HG03280 (cell line): Measurements from ENCODE around the gene KLK13.
A peak's percentile ranks its signal among the peaks of the same experiment; 100 is the strongest.

Source experiments
- ATAC-seq: cut with Tn5 transposase; IDR thresholded peaks from one replicate; pipeline ENCODE4 v1.9.1; 2021; ENCODE audit warnings: mild to moderate bottlenecking, moderate library complexity; ENCODE audit not compliant: unreplicated experiment

The KLK13 gene

GRCh38 chr19:51064534-51065220 is at the start of gene KLK13:
KLK13 (minus strand) TSS chr19:51065092; CDS start chr19:51065067, 25 bp downstream.
- ATAC-seq: no peak

- ATAC-seq: no peak
These were observed 49.3 kb upstream of the KLK13 start for GRCh38 chr19:51114087-51114729.

GRCh38 chr19:51111606-51112005 is 46.7 kb upstream of the KLK13 start:
- ATAC-seq: no peak

- no peak for ATAC-seq
These were observed 45.7 kb upstream of the KLK13 start for GRCh38 chr19:51110666-51110971.

GRCh38 chr19:51108805-51109146 is 43.9 kb upstream of the KLK13 start:
- peak; percentile 28 for ATAC-seq

- ATAC-seq: peak; percentile 96
These were observed 43.3 kb upstream of the KLK13 start, which contains the start of gene CTU1 for GRCh38 chr19:51108066-51108804. CTU1 (minus strand) TSS chr19:51108409; CDS start chr19:51104569, 3,840 bp downstream.

- ATAC-seq: peak; percentile 5
These were observed 42.6 kb upstream of the KLK13 start for GRCh38 chr19:51107406-51108065.

GRCh38 chr19:51103926-51104341 is 39.0 kb upstream of the KLK13 start:
- no peak for ATAC-seq

GRCh38 chr19:51102991-51103390 is 38.1 kb upstream of the KLK13 start:
- ATAC-seq: no peak

- no peak for ATAC-seq
These were observed 36.4 kb upstream of the KLK13 start for GRCh38 chr19:51101171-51101865.

GRCh38 chr19:51100601-51101000 is 35.7 kb upstream of the KLK13 start:
- no peak for ATAC-seq

GRCh38 chr19:51099047-51099382 is 34.1 kb upstream of the KLK13 start:
- no peak for ATAC-seq

GRCh38 chr19:51098365-51099046 is 33.6 kb upstream of the KLK13 start:
- no peak for ATAC-seq

- no peak for ATAC-seq
These were observed 32.9 kb upstream of the KLK13 start for GRCh38 chr19:51097796-51098195.

GRCh38 chr19:51097166-51097738 is 32.4 kb upstream of the KLK13 start:
- ATAC-seq: no peak

GRCh38 chr19:51096473-51097165 is 31.7 kb upstream of the KLK13 start:
- no peak for ATAC-seq

- no peak for ATAC-seq
These were observed 29.9 kb upstream of the KLK13 start for GRCh38 chr19:51094696-51095279.

- no peak for ATAC-seq
These were observed 28.8 kb upstream of the KLK13 start for GRCh38 chr19:51093510-51094345.
